ENCODE measurements around the gene DDOST.

- no peak for TF ChIP-seq EZH2 (IDR thresholded peaks at IDR 0.05; ENCODE audit: borderline replicate concordance, low read depth, low read length, poor library complexity, severe bottlenecking)
- TF ChIP-seq CTCF (conservative IDR thresholded peaks at IDR 0.05; ENCODE audit: low read depth, low read length): no peak
Observed at GRCh38 chr1:20683614-20684013, 22.4 kb upstream of the DDOST start.
